OCI-LY1 (cell line): ENCODE data around the gene PIP4K2A.

Experiments used
- H2AFZ ChIP-seq: fragments of 200-600 bp; sonication (generic), shearing (Covaris generic); 2 replicates; pipeline ENCODE4 v1.6.0; 2014; ENCODE audit warnings: antibody characterized with exemption, mild to moderate bottlenecking, low read length
- H3F3A ChIP-seq: fragments of 200-600 bp; sonication (generic), shearing (Covaris generic); 2 replicates; pipeline ENCODE4 v1.6.0; 2014; ENCODE audit warnings: mild to moderate bottlenecking, antibody characterized with exemption, low read length, moderate library complexity; ENCODE audit not compliant: insufficient read depth
- H3K27ac ChIP-seq: fragments of 200-600 bp; sonication (generic); 2 replicates; pipeline ENCODE4 v1.5.1; 2014; ENCODE audit warnings: low read length, mixed run types, mild to moderate bottlenecking, low read depth; ENCODE audit not compliant: poor library complexity, severe bottlenecking
- H3K27me3 ChIP-seq: fragments of 200-600 bp; sonication (generic); 2 replicates; pipeline ENCODE4 v1.6.0; 2014; ENCODE audit warnings: antibody characterized with exemption, mild to moderate bottlenecking, low read length, moderate library complexity; ENCODE audit not compliant: insufficient read depth
- H3K36me3 ChIP-seq: fragments of 200-600 bp; sonication (generic); 2 replicates; pipeline ENCODE4 v1.6.1; 2014; ENCODE audit warnings: mild to moderate bottlenecking, antibody characterized with exemption, low read length, moderate library complexity, mixed read lengths; ENCODE audit not compliant: insufficient read depth
- H3K4me1 ChIP-seq: fragments of 200-600 bp; sonication (generic); 2 replicates; pipeline ENCODE4 v1.5.1; 2014; ENCODE audit warnings: mild to moderate bottlenecking, low read length, moderate library complexity; ENCODE audit not compliant: insufficient read depth, severe bottlenecking
- H3K4me2 ChIP-seq: fragments of 200-600 bp; sonication (generic), shearing (Covaris generic); 2 replicates; pipeline ENCODE4 v1.6.1; 2014; ENCODE audit warnings: low read length
- H3K4me3 ChIP-seq: fragments of 200-600 bp; sonication (generic); 2 replicates; pipeline ENCODE4 v1.5.1; 2014; ENCODE audit warnings: low read length, low read depth, mild to moderate bottlenecking, mixed read lengths; ENCODE audit not compliant: poor library complexity, severe bottlenecking
- H3K79me2 ChIP-seq: fragments of 200-600 bp; shearing (Covaris generic); 2 replicates; pipeline ENCODE4 v1.6.1; 2016; ENCODE audit warnings: mixed run types, low read length, mixed read lengths; ENCODE audit not compliant: insufficient read depth
- H3K9ac ChIP-seq: fragments of 200-600 bp; sonication (generic), shearing (Covaris generic); 2 replicates; pipeline ENCODE4 v1.6.1; 2014; ENCODE audit warnings: mild to moderate bottlenecking, low read length, mixed read lengths
- H3K9me2 ChIP-seq: fragments of 200-600 bp; sonication (generic), shearing (Covaris generic); 2 replicates; pipeline ENCODE4 v1.6.1; 2014; ENCODE audit warnings: low read depth, mild to moderate bottlenecking, low read length, mixed read lengths
- H3K9me3 ChIP-seq: fragments of 200-600 bp; shearing (Covaris generic); 2 replicates; pipeline ENCODE4 v1.6.1; 2014; ENCODE audit warnings: low read length, mixed read lengths
- H4K20me1 ChIP-seq: fragments of 200-600 bp; sonication (generic), shearing (Covaris generic); 2 replicates; pipeline ENCODE4 v1.6.0; 2016; ENCODE audit warnings: mild to moderate bottlenecking, low read length; ENCODE audit not compliant: insufficient read depth
- EZH2 ChIP-seq: fragments of 200-600 bp; sonication (generic), shearing (Covaris generic); IDR thresholded peaks from 2 replicates; pipeline ENCODE4 v1.8.0; 2017; ENCODE audit warnings: borderline replicate concordance, mixed run types, mild to moderate bottlenecking, antibody characterized with exemption, low read length, moderate library complexity, mixed read lengths
- TF ChIP-seq, protein P1 (sequence below): fragments of 200-600 bp; sonication (generic), shearing (Covaris generic); IDR thresholded peaks from 2 replicates; pipeline ENCODE4 v1.5.1; 2017; ENCODE audit warnings: mild to moderate bottlenecking, antibody characterized with exemption, low read length, moderate library complexity, mixed read lengths

PIP4K2A gene

DNA sequence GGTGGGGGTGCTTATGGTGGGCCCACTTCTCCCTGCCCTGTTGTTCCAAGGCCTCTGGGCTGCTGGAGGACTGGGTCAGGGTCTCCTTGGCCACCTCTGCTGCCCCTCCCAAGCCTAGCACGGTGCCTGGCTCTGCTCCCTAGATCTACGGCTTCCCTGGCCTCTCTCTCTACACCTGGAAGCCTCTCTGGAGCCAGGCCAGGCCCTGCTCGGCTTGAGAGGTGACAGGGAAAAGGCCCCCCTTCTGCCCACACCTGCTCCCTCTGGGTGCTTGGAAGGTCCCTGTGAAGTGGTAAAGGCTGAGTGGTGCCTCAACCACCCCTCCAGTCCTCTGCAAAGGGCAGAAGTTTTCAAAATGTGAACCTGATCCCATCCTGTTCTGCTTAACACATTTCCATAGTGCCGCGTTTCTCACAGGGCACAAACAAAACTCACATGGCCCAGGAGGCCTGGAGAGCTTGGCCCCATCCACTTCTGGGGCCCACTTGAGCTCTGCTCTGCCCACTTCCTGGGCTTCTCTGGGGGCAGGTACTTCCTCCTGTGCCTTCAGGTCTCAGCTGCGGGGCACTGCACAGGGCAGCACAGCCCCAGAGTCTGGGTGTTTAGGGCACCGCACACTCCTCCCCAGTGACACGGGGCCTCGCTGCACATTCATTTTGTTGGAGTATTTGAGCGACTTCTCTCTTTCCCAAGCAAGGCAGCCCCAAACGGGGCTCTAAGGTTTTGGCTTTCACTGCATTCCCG lies 169.9 kb downstream of the PIP4K2A start:
- H4K20me1 ChIP-seq, result no peaks in the 10 kb centered on the region
- no peaks in the 10 kb centered on the region for H3K4me1 ChIP-seq
- H3F3A ChIP-seq, result no peaks in the 10 kb centered on the region
- H3K79me2 ChIP-seq, result no peaks in the 10 kb centered on the region
- H3K9ac ChIP-seq, result no peak overlapping the region
- H3K4me3 ChIP-seq, result no peak overlapping the region
- H2AFZ ChIP-seq, result no peak overlapping the region
- no peak overlapping the region for H3K4me2 ChIP-seq
- H3K9me2 ChIP-seq, result no peaks in the 10 kb centered on the region
- H3K27me3 ChIP-seq, result no peaks in the 10 kb centered on the region
- H3K36me3 ChIP-seq, result peaks cover 5% of the 10 kb centered on the region; the same call in 1 of the 2 replicates
- no peaks in the 10 kb centered on the region for H3K9me3 ChIP-seq
- H3K27ac ChIP-seq, result no peak overlapping the region
- no peak for TF ChIP-seq EZH2
- TF ChIP-seq, protein P1, sequence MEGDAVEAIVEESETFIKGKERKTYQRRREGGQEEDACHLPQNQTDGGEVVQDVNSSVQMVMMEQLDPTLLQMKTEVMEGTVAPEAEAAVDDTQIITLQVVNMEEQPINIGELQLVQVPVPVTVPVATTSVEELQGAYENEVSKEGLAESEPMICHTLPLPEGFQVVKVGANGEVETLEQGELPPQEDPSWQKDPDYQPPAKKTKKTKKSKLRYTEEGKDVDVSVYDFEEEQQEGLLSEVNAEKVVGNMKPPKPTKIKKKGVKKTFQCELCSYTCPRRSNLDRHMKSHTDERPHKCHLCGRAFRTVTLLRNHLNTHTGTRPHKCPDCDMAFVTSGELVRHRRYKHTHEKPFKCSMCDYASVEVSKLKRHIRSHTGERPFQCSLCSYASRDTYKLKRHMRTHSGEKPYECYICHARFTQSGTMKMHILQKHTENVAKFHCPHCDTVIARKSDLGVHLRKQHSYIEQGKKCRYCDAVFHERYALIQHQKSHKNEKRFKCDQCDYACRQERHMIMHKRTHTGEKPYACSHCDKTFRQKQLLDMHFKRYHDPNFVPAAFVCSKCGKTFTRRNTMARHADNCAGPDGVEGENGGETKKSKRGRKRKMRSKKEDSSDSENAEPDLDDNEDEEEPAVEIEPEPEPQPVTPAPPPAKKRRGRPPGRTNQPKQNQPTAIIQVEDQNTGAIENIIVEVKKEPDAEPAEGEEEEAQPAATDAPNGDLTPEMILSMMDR, result no peak

GRCh38 chr10:22542773-22543172 lies 171.6 kb downstream of the PIP4K2A start:
- TF ChIP-seq, protein P1, result no peak
- TF ChIP-seq EZH2, result no peak
- no peak overlapping the region for H3K27ac ChIP-seq
- no peaks in the 10 kb centered on the region for H3K9me3 ChIP-seq
- H3K36me3 ChIP-seq, result peaks cover 5% of the 10 kb centered on the region; the same call in 1 of the 2 replicates
- no peaks in the 10 kb centered on the region for H3K9me2 ChIP-seq
- H3F3A ChIP-seq, result no peaks in the 10 kb centered on the region
- no peak overlapping the region for H3K9ac ChIP-seq
- H4K20me1 ChIP-seq, result no peaks in the 10 kb centered on the region
- no peak overlapping the region for H2AFZ ChIP-seq
- H3K79me2 ChIP-seq, result no peaks in the 10 kb centered on the region
- no peak overlapping the region for H3K4me2 ChIP-seq
- H3K4me1 ChIP-seq, result no peaks in the 10 kb centered on the region
- H3K4me3 ChIP-seq, result no peak overlapping the region
- H3K27me3 ChIP-seq, result no peaks in the 10 kb centered on the region

DNA sequence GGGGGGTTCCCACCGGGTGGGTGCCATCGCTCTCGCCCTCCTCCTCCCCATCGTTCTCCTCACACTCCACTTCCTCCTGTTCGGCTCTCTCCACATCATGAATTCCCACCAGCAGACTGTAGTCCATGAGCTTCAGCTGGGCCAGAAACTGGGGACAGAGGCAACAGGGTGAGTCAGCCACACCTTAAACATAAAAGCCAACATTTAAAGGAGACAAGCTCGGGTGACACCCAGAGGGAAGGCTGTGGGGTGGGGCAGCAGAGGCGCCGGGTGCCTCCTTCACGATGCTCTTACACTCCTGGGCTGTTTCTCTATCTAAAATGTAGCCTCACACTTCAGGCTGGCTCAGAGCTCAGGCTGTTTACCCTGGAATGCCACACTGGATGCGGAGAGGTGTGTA lies 172.5 kb downstream of the PIP4K2A start:
- Histone ChIP-seq H3K4me2 (no peak overlapping the region), H3K4me3 (no peak overlapping the region), H3K9ac (no peak overlapping the region), H4K20me1 (no peaks in the 10 kb centered on the region), H3K27ac (no peak overlapping the region), H3K27me3 (no peaks in the 10 kb centered on the region), H3K4me1 (no peaks in the 10 kb centered on the region), H3F3A (no peaks in the 10 kb centered on the region), H3K9me3 (no peaks in the 10 kb centered on the region), H3K79me2 (no peaks in the 10 kb centered on the region), H3K9me2 (no peaks in the 10 kb centered on the region), H2AFZ (no peak overlapping the region), H3K36me3 (peaks cover 5% of the 10 kb centered on the region; the same call in 1 of the 2 replicates)
- no peak for TF ChIP-seq EZH2
